Stimulated activated effector memory CD8-positive, alpha-beta T cell treated with anti-CD3 and anti-CD28 coated beads, Interleukin-12 subunit alpha, Interleukin-12 subunit beta, amount 100 ng/mL, for 72 hours (primary cell): ENCODE data around the gene MYO5A.
A peak's percentile ranks its signal among the peaks of the same experiment; 100 is the strongest.
"Not testable (repeated sequence)": the region's sequence is repeated elsewhere in the genome, so short reads cannot be mapped to it uniquely, and the experiment has no call there.

ENCODE experiments used
- ATAC-seq: fragments of 150-1000 bp; cut with Tn5 transposase; 2 replicates; pipeline ENCODE4 v1.10.0; 2021
- DNase-seq, 2 donors: peaks; one replicate each; pipeline ENCODE4 v3.0.0; 2021 to 2022; ENCODE audit warnings: low spot score in 2 of 2
- H3K27ac Mint-ChIP-seq: one replicate; pipeline ENCODE4 v1.8.0; 2022; ENCODE audit warnings: mild to moderate bottlenecking, mixed read lengths
- H3K36me3 Mint-ChIP-seq: one replicate; pipeline ENCODE4 v1.8.0; 2022; ENCODE audit warnings: mild to moderate bottlenecking, mixed read lengths
- H3K4me1 Mint-ChIP-seq: one replicate; pipeline ENCODE4 v1.8.0; 2022; ENCODE audit warnings: mixed read lengths
- H3K4me3 Mint-ChIP-seq: one replicate; pipeline ENCODE4 v1.8.0; 2022; ENCODE audit warnings: mild to moderate bottlenecking, mixed read lengths
- H3K9me3 Mint-ChIP-seq: one replicate; pipeline ENCODE4 v1.8.0; 2022; ENCODE audit warnings: mixed read lengths

The MYO5A gene

DNA sequence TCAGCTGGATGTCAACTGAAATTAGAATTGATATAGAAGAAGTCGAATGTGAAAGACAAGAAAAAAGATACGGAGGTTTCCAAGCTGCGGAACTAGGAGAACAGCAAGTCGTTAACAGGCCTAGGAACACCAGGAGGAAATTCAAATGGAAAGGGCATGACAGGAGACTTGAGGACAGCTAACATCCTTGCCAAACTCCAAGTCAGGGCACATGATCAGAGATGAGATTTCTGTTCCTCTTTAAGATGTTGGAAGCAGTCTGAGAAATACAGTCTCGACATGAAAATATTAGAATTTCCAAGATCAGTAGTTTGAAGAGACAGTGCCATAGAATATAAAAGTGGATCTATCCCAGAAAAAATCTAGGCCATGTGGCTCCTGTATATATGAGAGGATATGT lies 5.0 kb downstream of the MYO5A start:
- Mint-ChIP-seq H3K36me3 (peaks cover 5% of the 10 kb centered on the region), H3K4me1 (peaks cover 60% of the 10 kb centered on the region), H3K9me3 (no peaks in the 10 kb centered on the region), H3K27ac (no peak overlapping the region), H3K4me3 (no peak overlapping the region)
- ATAC-seq (no peak), DNase-seq (no peak)

DNA sequence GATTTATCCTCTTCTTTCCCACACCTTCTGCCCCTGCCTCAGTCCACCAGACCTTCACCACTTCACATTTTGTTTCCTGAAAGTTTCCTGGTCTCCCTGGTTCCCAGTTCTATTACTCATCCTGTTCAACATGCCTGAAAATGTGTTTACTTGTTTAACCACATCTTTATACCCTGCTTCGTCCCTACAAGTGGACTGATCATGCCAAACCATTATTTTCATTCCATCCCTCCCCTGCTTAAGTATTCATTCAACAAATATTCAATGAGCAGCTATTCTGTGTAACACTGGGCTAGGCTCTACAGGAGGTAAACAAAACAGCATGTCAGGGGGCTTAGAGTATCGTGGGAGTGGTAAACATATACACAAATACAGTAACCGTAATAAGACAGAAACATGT lies 5.5 kb downstream of the MYO5A start:
- ATAC-seq, result no peak
- Mint-ChIP-seq H3K4me1 (peaks cover 60% of the 10 kb centered on the region), H3K4me3 (no peak overlapping the region), H3K9me3 (no peaks in the 10 kb centered on the region), H3K36me3 (peaks cover 4% of the 10 kb centered on the region), H3K27ac (no peak overlapping the region)
- no peak for DNase-seq

DNA sequence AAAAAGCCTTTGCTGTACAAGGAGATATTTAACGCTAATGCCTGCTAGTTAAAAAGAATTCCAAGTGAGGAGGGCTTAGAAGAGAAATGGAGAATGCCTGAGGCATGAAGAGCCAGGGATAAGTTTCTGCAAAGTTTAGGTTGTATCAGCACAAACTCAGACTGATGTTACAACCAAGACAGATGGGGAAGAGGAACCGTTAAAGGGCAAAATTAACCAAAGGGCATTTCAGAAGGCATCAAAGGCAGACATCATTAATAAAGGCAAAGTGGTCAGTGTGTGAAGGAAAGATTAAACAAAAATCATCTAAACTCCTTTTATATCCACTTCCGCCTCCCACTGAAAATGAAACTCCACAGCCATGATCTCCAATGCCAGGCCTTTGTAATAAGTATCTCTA lies 7.0 kb downstream of the MYO5A start:
- peaks cover 47% of the 10 kb centered on the region for H3K4me1 Mint-ChIP-seq
- DNase-seq, result no peak
- H3K27ac Mint-ChIP-seq, result no peak overlapping the region
- H3K4me3 Mint-ChIP-seq, result no peak overlapping the region
- no peak for ATAC-seq
- no peaks in the 10 kb centered on the region for H3K36me3 Mint-ChIP-seq
- no peaks in the 10 kb centered on the region for H3K9me3 Mint-ChIP-seq

DNA sequence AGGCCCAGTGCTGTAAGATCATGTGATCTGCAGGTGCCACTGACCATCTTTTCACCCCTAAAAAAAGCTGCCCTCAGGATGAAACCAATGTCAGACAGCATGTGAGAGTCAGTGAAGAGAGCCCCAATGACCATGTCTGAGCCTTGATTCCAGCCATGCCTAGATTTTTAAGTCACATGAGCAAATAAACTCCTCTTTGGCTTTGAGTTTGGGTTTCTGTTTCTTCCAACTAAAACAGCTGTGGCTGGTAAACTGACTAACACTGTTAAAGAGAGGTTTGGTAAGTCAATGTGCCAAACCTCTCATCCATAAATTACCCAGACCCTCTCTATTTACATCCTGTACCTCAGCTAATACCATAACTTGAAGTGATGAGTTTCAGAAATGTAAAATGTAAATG lies 8.3 kb downstream of the MYO5A start:
- H3K4me3 Mint-ChIP-seq, result no peak overlapping the region
- no peak overlapping the region for H3K27ac Mint-ChIP-seq
- peaks cover 41% of the 10 kb centered on the region for H3K4me1 Mint-ChIP-seq
- no peak for ATAC-seq
- no peaks in the 10 kb centered on the region for H3K36me3 Mint-ChIP-seq
- no peaks in the 10 kb centered on the region for H3K9me3 Mint-ChIP-seq
- no peak for DNase-seq

DNA sequence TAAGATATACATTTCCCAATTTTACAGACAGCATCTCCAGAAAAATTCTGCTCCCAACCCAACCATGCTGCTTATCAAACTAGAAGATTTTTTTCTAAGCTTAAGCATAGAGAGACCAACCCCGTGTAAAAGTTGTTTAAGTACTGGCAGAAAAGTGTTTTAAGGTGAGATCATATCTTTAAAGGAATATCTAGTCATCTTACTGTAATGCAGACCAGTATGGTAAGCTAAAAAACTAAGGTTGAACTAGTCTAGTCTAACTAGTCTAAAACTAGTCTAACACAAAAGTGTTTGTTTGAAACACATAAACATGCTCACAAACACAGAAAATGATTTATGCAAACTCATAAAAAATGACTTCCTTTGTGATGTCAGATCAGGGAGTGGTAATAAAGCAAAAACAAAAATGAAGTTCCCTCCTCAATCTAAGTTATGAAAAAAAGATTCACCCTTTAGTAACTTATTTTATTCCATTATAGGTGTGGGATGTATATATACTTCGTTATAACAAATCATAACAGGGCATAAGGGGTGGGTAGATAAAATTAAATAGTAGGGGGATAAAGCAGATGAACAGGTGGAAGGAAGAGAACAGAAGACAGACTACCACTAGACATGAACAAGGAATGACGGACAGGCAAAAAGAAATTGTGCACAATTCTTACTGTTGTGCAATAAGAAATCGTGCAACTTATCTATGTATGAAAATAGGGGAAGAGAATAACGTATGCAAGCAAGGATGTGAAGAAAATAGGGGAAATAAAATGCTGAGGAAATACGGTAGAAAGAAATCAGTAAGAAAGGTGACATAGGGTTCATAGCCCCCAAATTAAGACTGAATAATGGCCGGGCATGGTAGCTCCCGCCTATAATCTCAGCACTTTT lies 10.0 kb downstream of the MYO5A start:
- no peaks in the 10 kb centered on the region for H3K9me3 Mint-ChIP-seq
- DNase-seq, result no peak
- no peak for ATAC-seq
- no peaks in the 10 kb centered on the region for H3K36me3 Mint-ChIP-seq
- no peak overlapping the region for H3K4me3 Mint-ChIP-seq
- peaks cover 33% of the 10 kb centered on the region for H3K4me1 Mint-ChIP-seq
- no peak overlapping the region for H3K27ac Mint-ChIP-seq

DNA sequence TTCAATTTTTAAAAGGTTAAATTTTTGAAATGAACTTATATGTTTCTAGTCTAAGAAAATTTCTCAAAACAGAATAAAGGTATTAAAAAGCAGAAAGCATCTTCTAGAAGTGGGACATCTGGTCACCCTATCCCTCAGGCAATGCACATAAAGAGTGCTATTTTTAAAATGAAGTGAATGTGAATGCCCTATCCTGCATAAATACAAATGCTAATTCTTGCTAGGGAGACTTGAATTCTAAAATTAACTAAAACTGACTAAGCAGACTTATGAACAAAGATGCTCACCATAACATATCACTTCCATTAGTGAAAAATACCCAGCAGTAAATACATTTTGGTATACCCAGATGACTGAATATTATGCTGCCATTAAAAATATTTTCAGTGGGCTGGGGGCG lies 11.7 kb downstream of the MYO5A start:
- peaks cover 19% of the 10 kb centered on the region for H3K4me1 Mint-ChIP-seq
- H3K4me3 Mint-ChIP-seq, result no peak overlapping the region

DNA sequence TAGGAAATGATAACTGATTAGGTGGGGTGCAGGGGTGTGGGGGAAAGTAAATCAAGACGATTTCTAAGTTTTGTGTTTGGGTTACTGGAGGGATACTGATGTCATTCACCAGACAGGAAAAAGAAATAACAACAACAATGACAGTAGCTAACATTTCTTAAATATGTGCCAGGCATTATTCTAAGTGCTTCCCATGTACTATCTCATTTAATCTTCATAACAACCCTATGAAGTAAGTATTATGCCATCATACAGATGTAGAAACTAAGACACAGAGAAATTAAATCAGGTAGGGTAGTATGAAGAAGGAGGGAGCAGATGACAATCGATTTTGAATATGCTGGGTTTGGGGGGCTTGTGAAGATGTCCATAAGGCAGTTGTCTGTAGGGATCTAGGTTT lies 13.3 kb downstream of the MYO5A start:
- Mint-ChIP-seq H3K4me3 (no peak overlapping the region), H3K4me1 (peaks cover 20% of the 10 kb centered on the region), H3K36me3 (no peaks in the 10 kb centered on the region), H3K9me3 (no peaks in the 10 kb centered on the region), H3K27ac (no peak overlapping the region)
- ATAC-seq (no peak), DNase-seq (no peak)

More for the DNA sequence above, 11.7 kb downstream of the MYO5A start:
- H3K36me3 Mint-ChIP-seq, result no peaks in the 10 kb centered on the region
- DNase-seq (no peak), ATAC-seq (no peak)
- no peaks in the 10 kb centered on the region for H3K9me3 Mint-ChIP-seq
- H3K27ac Mint-ChIP-seq, result no peak overlapping the region

DNA sequence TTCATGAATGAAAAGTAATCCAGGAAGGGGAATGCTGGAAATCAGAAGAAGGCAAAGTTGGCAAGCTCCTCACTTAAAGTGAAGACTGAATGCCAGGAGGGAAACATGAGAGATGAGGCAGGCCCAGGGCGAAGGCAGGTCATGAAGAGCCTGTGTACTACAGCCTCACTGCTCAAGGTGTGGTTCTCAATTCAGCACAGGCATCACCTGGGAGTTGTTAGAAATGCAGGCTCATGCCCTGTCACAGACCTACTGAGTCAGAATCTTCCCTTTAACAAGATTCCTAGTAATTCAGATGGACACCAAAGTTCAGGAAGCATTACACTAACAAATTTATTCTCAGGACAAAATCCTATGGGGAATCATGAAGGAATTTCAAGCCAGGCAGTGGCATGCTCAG lies 14.2 kb downstream of the MYO5A start:
- Mint-ChIP-seq H3K4me1 (peaks cover 24% of the 10 kb centered on the region), H3K36me3 (no peaks in the 10 kb centered on the region), H3K27ac (no peak overlapping the region), H3K4me3 (no peak overlapping the region), H3K9me3 (no peaks in the 10 kb centered on the region)
- ATAC-seq (no peak), DNase-seq (no peak)

DNA sequence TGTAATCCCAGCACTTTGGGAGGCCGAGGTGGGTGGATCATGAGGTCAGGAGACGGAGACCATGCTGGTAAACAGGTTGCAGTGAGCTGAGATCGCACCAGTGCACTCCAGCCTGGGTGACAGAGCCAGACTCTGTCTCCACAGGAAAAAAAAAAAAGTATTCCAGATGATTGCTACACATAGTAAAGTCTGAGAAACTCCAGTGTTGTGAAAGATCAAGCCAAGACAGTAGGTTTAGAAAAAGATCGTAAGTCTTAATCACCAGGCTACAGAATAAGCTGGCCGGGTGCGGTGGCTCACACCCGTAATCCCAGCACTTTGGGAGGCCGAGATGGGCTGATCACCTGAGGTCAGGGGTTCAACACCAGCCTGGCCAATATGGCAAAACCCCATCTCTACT lies 15.8 kb downstream of the MYO5A start:
- H3K36me3 Mint-ChIP-seq, result not testable (repeated sequence)

DNA sequence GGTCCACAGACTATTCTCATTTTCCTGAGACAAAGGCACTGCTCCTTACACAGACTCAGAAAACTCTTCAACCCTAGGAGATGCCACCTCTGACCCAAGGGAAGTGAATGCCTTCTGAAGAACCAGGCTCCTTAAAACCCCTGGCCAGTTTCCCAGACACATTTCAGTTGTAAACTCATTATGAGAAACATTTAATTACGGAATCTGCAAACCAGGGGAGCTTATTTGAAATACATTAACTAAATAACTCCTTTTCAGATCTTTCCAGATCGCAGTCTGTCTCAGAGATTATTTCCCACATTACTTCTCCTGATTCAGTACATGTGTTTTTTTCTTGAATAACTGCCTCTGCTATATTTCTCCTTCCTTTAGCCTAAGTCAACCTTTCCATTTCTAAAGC lies 17.6 kb downstream of the MYO5A start:
- DNase-seq (no peak), ATAC-seq (no peak)
- Mint-ChIP-seq H3K4me3 (no peak overlapping the region), H3K27ac (peak overlapping the region; percentile 33), H3K36me3 (no peaks in the 10 kb centered on the region), H3K4me1 (peaks cover 34% of the 10 kb centered on the region), H3K9me3 (no peaks in the 10 kb centered on the region)

More for the DNA sequence above, 15.8 kb downstream of the MYO5A start:
- not testable (repeated sequence) for DNase-seq, H3K9me3 Mint-ChIP-seq, ATAC-seq, H3K4me3 Mint-ChIP-seq, H3K27ac Mint-ChIP-seq
- H3K4me1 Mint-ChIP-seq, result peaks cover 29% of the 10 kb centered on the region

DNA sequence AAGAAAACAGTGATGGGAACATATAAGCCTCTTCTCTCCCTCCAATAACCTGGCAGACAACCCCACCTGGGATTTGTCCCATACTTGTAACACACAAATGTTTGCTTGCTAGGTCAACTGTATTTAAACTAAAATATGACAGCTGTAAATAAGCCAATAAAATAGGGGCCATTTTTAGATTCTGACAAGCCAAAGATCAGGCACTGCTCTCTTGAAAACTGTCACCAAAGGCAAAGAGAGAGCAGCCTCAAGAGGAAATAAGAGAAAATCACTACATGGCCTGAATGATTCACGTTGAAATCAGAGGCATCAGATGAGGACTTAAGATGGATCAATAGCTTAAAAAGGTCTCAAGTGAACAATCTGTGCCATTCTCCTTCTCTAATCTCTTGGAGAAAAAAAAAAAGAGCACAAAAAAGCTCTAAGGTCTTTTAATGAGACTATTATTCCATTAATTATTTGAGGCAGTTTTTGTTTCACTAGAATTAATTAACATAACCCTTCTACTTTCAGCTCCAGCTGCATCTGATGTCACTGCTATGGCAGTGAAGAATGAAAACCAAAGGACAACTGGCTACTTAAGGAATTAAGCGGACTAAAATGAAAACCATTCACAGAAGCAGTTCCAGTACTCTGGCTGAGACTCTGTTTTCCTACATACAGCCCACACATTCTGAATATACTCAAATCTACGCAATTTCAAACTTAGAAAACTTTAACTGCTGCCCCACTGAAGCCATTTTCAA lies 19.0 kb downstream of the MYO5A start:
- H3K36me3 Mint-ChIP-seq, result no peaks in the 10 kb centered on the region
- H3K27ac Mint-ChIP-seq, result no peak overlapping the region
- H3K4me1 Mint-ChIP-seq, result peaks cover 40% of the 10 kb centered on the region
- H3K9me3 Mint-ChIP-seq, result no peaks in the 10 kb centered on the region
- no peak overlapping the region for H3K4me3 Mint-ChIP-seq
- DNase-seq (no peak), ATAC-seq (no peak)

DNA sequence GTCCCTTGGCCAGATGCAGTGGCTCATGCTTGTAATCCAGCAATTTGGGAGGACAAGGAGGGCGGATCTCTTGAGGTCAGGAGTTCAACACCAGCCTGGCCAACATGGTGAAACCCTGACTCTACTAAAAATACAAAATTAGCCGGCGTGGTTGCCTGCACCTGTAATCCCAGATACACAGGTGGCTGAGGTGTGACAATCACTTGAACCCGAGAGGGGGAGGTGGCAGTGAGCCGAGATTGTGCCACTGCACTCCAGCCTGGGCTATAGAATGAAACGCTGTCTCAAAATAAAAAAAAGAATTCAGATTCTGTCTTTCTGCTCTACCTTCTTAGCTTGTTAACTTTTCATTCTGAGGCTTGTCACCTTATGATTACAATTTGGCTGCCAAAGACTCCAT lies 22.1 kb downstream of the MYO5A start:
- H3K4me3 Mint-ChIP-seq, result no peak overlapping the region
- H3K4me1 Mint-ChIP-seq, result peaks cover 55% of the 10 kb centered on the region
- no peak overlapping the region for H3K27ac Mint-ChIP-seq
- no peak for ATAC-seq
- no peaks in the 10 kb centered on the region for H3K9me3 Mint-ChIP-seq
- no peak for DNase-seq
- no peaks in the 10 kb centered on the region for H3K36me3 Mint-ChIP-seq

DNA sequence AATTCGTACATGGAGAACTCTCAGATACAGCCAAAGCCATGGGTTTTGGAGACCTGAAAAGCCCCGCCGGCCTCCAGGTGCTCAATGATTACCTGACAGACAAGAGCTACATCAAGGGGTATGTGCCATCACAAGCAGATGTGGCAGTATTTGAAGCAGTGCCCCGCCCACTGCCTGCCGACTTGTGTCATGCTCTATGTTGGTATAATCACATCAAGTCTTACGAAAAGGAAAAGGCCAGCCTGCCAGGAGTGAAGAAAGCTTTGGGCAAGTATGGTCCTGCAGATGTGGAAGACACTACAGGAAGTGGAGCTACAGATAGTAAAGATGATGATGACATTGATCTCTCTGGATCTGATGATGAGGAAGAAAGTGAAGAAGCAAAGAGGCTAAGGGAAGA lies 23.5 kb downstream of the MYO5A start:
- peaks cover 41% of the 10 kb centered on the region for H3K4me1 Mint-ChIP-seq
- no peak overlapping the region for H3K4me3 Mint-ChIP-seq
- ATAC-seq (no peak), DNase-seq (no peak)
- no peaks in the 10 kb centered on the region for H3K9me3 Mint-ChIP-seq
- no peak overlapping the region for H3K27ac Mint-ChIP-seq
- H3K36me3 Mint-ChIP-seq, result no peaks in the 10 kb centered on the region

DNA sequence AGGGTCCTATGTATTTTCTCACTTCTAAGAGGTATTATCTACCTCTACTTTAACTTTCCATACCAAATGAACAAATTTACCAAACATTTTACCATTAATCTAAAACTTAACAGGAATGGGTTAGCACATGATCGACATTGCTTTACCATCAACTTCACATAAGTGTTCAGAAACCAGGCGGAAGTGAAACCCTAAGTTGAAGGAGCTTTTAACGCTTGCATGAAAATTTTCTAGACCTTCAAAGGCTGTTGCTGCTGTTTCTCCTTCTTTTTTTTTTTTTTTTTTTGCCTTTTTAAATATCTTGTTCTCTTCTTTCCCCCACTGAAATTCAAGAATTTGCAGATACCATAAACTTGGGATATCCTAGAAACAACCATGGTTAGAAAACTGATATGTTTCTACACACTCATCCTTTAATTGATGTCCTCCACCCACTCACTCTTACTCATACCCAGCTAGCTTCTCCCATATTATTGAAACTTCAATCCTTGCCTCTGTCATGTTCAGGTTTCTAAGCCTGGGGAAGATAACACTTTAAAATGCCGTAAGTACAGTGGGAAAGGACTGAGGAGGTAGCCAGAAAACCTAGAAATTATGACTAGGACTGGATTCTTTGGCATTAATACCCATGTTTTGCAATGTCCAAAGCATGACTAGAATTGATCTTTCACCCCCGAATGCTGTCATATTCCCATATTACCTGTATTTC lies 24.7 kb downstream of the MYO5A start:
- Mint-ChIP-seq H3K27ac (peak overlapping the region; percentile 13), H3K4me3 (peak overlapping the region; percentile 5)

DNA sequence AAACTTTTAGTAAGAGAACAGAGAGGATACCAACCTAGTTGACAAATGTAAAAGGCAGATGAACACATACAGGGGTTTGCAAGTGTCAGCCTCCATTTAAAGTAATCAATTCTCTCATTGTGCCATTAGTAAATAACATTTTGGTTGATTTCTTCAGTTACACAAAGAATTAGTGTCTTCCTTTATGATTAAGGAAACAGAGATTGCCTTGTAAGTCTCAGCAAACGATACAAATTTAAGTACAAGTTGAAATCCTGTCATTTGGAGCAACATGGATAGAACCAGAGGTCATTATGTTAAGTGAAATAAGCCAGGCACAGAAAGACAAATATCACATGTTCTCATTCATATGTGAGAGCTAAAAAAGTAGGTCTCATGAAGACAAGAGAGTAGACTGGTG lies 26.1 kb downstream of the MYO5A start:
- peaks cover 33% of the 10 kb centered on the region for H3K4me1 Mint-ChIP-seq
- H3K36me3 Mint-ChIP-seq, result no peaks in the 10 kb centered on the region
- no peak for ATAC-seq
- H3K9me3 Mint-ChIP-seq, result no peaks in the 10 kb centered on the region
- no peak overlapping the region for H3K27ac Mint-ChIP-seq
- H3K4me3 Mint-ChIP-seq, result no peak overlapping the region
- DNase-seq, result no peak

More for the DNA sequence above, 24.7 kb downstream of the MYO5A start:
- DNase-seq, result no peak
- Mint-ChIP-seq H3K9me3 (no peaks in the 10 kb centered on the region), H3K36me3 (no peaks in the 10 kb centered on the region), H3K4me1 (peaks cover 39% of the 10 kb centered on the region)
- peak; percentile 46 for ATAC-seq
